Stimulated activated CD4-positive, alpha-beta T cell treated with anti-CD3 and anti-CD28 coated beads, Interleukin-4, amount 100 ng/mL, for 48 hours (primary cell): Measurements from ENCODE around the gene TCF12.

Experiments
- DNase-seq, 2 donors: peaks; one replicate each; pipeline ENCODE4 v3.0.0-alpha.2; 2020; ENCODE audit warnings: low read depth in 2 of 2

TCF12 gene

DNA sequence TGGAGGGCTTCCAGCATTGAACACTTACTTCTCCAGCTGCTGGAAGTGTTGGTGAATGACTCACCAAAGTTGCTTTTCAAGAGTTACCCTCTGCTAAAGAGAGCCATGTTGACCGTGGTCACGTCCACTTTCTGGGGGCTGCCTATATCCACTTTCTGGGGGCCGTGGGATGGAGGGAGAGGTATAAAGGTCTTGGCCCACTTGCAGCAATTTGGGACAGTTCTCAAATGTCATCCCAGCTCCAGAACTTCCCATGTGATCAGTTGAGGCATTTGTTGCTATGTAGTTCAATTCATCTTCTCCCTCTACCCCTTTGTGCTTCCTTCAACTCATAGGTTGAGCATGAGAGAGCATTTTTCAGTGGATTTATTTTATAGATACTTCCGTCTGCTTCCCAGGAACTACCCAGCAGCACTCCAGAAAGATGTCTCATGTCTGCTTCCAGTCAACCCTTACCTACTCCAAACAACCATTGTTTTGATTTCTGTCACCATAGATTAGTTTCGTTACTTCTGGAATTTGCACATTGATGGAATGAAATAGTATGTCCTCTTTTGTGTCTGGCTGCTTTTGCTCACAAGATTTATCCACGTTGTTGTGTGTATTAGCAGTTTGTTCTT is 130.6 kb downstream of the TCF12 start:
- no peak for DNase-seq

DNA sequence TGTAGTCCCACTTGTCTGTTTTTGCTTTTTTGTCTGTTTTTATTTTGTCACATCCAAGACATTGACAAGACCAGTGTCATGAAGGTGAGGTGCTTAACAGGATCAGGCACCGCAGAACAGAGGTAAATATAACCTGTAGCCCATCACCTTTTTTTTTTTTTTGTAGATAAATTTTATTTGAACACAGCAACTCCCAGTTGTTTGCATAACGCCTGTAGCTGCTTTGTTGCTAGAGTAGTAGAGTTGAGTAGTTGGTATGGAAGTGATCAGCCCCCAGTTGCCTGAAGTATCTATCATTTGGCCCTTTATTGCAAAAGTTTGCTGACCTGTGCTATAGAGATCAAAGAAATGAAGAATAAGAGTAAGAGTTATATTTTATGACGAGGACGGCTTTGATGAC is 135.0 kb downstream of the TCF12 start:
- no peak for DNase-seq

- no peak for DNase-seq
Measured at GRCh38 chr15:57054204-57054750, 135.8 kb downstream of the TCF12 start.

- no peak for DNase-seq
Measured at GRCh38 chr15:57056357-57056756, 137.9 kb downstream of the TCF12 start.

DNA sequence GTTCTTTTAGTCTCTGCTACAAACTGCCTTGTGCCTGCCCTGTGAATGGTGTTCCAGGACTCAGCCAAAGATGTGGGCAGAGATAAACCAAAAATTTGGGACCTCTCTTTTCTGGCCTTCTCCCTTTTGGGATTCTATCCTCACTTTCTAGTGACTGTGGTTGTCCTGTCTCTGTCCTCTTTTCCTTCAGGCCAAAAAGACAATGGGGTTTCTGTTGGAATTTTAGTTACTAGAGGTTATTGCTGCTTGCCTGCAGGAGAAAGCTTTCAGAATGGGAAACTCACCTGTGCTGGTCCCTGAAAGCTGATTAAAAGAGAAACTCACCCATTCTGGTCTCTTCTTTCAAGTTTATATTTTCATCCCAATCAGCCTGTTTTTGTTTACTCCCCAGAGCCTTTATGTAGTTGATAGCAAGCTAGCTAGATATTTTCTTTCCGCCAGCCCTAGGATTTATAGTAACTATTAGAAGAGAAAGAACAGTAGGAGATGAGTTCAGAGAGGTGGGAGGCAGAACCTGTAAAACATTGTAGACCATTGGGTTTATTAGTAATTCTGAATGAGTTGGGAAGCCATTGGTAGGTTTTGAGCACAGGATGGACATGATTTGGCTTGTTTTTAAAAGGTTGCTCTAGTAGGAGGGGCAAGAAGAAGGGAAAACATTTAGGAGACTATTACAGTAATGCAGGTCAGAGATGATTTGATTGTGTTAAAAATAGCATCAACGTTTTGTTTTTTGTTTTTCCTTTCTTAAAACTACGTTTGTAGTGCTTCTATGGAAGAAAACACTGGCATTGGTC is 138.9 kb downstream of the TCF12 start:
- DNase-seq = no peak

DNA sequence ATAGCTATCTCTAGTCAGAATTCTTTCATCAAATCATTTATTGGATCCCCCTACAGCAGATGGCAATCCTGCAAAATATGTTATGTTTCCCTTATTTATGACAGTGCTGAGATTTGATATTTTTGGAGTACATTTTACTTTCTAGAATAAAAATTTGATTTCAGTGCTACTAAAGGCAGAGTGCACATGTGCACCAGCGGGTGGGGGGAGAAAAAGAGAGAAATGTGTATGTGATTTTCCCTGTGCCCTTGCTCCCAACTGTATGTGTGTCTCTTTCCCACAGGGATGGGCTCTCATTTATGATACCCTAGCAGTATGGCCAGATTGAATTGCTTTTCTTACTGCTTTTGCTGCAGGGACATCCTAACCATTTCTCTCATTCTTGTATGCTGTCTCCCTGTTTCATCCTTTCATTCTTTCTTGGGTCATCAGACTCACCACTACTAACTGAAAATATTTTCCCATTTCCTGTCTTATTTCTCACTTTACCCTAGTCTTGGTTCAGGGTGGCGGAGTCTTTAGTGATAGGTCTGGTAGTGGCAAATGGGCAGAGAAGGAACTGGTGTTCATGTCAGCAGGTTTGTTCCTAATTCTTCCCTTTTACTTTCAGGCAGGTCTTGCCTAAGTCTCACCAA is 140.7 kb downstream of the TCF12 start:
- DNase-seq = no peak

DNA sequence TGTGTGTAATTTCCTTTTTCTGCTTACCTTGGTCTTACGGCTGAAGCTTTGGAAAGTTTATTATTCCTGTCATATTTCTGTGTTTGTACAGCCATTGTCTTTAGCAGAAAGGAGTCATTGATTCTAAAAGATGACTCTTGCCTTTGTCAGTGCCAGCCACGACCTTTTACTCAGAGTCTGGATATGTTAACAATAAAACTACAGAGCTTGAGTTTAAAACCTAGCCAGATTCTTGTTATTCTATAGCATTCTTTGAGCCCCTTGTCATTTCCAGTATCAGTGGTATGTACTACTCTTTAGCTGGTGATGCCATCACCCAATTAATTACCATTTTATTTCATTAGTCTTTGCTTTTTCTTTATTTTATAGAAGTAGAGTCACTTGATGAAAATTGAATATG is 142.4 kb downstream of the TCF12 start:
- no peak for DNase-seq

GRCh38 chr15:57061281-57061680 is 142.8 kb downstream of the TCF12 start:
- DNase-seq = no peak

- no peak for DNase-seq
Measured at GRCh38 chr15:57061696-57062095, 143.3 kb downstream of the TCF12 start.

DNA sequence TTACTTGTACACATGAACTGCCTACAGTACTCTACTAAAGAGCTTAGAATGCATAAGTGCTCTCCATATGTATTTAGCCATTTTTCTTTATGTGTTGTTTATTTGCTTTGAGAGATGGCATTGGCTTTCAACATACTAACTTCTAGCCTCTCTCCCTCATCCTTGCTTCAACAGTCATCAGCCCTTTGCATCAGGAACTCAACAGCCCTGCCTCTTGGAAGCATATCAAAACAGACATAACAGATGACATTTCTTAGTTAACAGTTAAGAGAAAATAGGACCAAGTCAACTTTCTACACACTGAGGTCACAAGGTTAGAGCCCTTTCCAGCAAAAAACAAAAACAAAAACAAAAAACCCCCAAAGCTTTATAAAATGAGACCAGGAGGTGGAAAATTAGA is 145.6 kb downstream of the TCF12 start:
- DNase-seq = no peak

DNA sequence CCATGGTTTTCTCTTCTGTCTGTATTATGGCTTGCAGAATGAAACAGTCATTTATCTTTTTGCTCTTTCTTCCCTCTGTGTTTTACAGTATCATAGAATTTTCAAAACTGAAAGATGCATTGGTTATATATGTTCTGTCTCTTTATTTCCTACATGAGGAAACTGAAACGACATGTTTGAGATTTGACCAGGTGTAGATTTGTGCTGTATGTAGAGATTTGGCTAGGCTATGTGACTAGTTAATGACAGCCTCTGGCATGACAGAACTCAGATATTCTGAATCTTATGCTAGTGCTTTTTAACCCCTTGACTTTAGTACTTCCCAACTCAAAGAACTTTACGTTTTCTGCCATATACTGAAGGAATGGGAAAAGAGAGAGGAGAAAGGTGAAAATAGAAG is 151.0 kb downstream of the TCF12 start:
- DNase-seq = no peak

GRCh38 chr15:57070674-57071073 is 152.2 kb downstream of the TCF12 start:
- DNase-seq = no peak

DNA sequence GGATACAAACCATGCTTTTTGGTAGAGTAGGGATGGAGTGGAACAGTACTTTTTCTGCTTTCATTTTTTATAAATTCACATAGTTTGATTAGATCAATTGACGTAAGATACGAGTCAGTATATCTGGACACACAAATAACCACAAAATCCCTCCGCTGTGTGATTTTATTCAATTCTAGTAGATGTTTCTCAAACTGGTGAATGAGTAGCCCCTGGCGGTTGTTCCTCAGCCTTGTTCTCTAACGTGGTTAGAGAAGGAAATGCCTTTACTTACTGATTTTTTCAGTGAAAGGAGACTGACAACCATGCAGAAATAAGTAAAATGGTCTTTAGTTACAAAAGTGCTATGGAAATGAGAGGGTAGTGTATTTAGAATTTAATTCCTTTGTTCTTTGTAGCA is 161.0 kb downstream of the TCF12 start:
- DNase-seq = no peak

- no peak for DNase-seq
Measured at GRCh38 chr15:57079931-57080620, 161.6 kb downstream of the TCF12 start.

DNA sequence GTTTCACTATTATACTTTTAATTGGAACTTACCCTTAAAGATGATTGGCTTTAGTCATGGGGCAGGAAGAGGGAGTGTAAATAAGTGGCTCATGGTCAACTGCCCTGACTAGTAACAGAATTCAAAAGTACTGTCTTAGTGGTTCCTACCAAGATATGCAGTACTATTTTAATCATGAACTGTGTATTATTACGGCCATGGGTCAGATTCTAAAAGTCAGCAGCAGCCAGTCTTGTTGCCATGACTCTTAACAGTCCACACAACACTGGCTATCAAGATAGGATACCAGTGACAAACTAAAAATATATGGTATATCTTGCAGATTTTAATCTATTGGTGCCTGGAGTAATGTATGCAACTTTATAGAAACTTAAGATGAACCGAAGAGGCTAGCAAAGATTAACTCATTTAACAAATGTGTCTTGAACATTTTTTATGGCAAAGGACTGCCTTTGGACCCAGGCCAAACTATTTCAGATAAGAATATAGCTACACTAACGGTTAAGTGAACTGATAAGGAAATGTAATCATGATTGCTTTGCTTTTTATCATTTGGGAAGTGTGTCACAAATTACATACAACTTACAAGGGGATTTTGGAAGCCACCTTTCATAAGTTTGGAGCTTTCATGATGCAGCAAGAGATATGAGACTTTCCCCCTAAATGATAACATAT is 163.7 kb downstream of the TCF12 start:
- no peak for DNase-seq

GRCh38 chr15:57084192-57084591 is 165.7 kb downstream of the TCF12 start:
- DNase-seq = no peak

- no peak for DNase-seq
Measured at GRCh38 chr15:57085267-57085666, 166.8 kb downstream of the TCF12 start.

GRCh38 chr15:57086857-57087427 is 168.5 kb downstream of the TCF12 start:
- no peak for DNase-seq

DNA sequence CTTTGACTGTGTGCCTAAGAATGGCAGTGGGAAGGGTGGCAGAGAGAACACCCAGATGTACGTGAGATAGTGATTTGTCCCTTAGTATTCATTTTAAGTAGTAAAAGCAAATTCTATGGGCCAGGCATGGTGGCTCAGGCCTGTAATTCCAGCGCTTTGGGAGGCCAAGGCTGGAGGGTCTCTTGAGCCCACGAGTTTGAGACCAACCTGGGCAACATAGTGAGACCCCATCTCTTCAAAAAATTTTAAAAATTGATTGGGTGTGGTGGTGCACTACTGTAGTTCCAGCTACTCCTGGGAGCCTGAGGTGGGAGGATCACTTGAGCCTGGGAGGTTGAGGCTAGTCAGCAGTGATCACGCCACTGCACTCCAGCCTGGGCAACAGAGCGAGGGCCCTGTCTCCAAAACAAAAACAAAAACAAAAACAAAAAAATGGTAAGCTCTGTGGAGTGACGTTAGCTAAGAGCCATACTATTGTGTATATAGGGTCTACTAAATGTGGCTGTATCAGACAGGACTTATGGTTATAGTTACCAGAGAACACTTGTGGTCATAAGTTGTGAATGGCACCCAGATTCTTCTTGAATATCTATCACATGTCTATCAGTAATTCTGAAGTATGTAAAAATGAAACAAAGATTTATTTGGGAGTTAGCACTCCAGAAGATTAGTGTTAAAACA is 171.5 kb downstream of the TCF12 start:
- no peak for DNase-seq

- DNase-seq = no peak
Measured at GRCh38 chr15:57090496-57090859, 172.0 kb downstream of the TCF12 start.

GRCh38 chr15:57091636-57092035 is 173.2 kb downstream of the TCF12 start:
- no peak for DNase-seq
